ENCODE results near the gene TIMM50.

DNA sequence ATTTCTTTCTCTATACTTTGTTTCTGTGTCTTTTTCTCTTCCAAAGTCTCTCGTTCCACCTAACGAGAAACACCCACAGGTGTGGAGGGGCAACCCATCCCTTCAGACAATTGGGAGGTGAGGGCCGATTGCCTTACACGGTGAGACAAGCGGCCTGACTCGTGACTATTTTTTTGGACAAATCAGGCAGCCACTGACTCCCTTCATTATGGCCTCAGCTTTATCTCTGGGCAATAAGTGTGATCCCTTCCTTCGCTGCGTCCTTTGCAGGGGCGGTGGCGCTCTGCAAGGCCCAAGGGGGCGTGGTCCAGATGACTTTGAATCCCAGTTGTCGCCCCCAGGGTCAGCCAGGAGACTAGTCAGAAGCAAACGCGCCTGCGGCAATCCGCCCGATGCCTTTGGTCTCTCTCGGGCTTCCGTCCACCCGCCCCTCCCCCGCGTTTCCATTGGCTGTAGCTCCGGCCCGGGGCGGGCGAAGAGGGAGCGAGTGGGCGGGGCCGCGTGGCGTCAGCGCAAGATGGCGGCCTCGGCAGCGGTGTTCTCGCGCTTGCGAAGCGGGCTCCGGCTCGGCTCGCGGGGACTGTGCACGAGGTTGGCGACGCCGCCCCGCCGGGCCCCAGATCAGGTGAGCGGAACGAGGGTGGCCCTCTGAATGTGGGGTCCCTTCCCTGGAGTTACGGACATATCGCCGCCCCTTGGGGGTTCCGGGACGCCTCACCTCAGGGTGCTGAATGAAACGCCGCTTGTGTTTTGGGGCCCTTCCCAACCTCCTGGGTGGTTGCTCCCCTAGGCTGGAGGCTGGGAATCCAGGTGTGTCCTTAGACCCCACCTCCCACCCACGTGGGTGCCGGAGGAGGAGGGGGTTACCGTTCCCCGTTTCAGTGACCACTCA lies at the start of gene TIMM50:
- TF ChIP-seq, protein P1, sequence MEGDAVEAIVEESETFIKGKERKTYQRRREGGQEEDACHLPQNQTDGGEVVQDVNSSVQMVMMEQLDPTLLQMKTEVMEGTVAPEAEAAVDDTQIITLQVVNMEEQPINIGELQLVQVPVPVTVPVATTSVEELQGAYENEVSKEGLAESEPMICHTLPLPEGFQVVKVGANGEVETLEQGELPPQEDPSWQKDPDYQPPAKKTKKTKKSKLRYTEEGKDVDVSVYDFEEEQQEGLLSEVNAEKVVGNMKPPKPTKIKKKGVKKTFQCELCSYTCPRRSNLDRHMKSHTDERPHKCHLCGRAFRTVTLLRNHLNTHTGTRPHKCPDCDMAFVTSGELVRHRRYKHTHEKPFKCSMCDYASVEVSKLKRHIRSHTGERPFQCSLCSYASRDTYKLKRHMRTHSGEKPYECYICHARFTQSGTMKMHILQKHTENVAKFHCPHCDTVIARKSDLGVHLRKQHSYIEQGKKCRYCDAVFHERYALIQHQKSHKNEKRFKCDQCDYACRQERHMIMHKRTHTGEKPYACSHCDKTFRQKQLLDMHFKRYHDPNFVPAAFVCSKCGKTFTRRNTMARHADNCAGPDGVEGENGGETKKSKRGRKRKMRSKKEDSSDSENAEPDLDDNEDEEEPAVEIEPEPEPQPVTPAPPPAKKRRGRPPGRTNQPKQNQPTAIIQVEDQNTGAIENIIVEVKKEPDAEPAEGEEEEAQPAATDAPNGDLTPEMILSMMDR (conservative IDR thresholded peaks at IDR 0.05; ENCODE audit: low read depth, low read length): 0 out of 2 replicates have a peak, but pooled peaks have one; percentile 12
- TF ChIP-seq EZH2 (IDR thresholded peaks at IDR 0.05; ENCODE audit: borderline replicate concordance, low read depth, low read length, poor library complexity, severe bottlenecking): no peak

Data from A673 (cell line).